NCI-H2029 treated with DMSO at 0.1 percent for 48 hours (cell line): ENCODE results near the gene TBC1D22B.

Experiments
- DNase-seq: peaks from one replicate; lab custom pipeline; 2025; lab: John Stamatoyannopoulos, UW

The TBC1D22B gene

DNA sequence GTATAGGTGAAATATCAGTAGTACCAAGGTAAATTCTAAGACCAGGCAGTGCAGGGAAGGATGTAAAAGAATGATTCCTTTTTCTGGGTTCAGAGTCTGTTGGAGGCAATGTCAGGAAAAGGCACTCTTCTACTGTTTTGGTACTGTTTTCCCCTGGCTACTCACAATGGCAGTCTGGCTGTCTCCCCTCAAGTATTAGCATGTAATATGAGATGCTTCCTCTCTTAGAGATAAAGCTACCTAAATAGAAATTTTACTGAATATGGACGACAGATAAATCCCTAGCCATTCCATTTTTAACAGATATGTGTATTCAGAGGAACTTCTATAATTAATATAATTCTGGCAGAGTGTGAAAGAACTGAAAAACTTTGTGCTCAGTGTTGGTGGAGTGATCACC is 99.7 kb downstream of the TBC1D22B start:
- no peak for DNase-seq

GRCh38 chr6:37357860-37358259 is 100.3 kb downstream of the TBC1D22B start:
- DNase-seq: no peak

GRCh38 chr6:37359039-37359438 is 101.5 kb downstream of the TBC1D22B start:
- DNase-seq: no peak

DNA sequence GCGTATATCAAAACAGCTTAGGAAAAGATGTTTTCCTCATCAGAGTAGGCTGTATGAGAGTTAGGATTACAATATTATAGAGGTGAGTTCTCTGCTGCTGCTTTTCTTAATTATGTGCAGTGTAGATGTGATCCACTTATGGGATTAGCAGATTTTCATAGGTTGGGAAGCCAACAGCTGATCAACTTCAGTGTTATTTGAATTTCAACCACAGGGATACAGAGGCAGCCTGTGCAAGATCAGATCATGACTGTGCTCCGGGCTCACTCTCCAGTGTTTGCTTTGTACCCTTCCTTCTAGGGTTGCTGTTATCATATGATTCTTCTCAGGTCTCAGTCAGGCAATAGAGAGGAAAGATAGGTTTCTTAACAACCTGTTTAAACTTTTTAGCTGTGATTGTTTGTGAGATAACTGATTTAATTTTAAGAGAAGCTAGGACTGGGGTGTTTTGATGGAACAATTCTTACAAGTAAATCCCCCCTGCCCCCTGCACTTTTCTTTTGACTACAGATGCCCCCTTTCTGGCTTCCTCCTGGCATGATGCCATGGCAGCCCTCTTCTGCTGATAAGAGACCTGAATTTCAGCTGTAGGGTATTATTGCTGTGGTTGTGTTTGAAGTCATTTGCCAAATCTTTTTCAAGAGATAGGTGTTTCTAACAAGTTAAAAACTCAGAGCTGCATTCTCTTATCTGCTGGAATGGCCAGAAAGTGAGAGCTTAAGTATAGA is 104.7 kb downstream of the TBC1D22B start:
- DNase-seq: no peak

DNA sequence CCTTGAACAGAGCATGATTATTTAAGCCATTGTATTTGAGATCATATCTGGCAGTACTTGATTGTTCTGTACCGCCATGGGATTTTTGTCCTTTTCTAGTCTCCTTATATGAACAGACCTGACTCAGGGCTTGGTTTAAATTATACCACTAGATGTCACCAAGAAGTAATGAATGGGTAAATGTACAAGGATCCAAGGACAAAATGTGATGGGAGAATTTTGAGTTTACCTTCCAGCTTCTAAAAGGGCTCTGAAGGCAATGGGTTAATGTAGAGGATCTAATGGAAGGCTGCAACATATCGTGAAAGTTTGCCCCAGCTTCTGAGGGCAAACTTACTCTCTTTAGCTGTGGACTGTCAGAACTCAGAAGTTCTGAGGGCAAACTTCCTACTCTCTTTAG is 108.2 kb downstream of the TBC1D22B start:
- DNase-seq: no peak

DNA sequence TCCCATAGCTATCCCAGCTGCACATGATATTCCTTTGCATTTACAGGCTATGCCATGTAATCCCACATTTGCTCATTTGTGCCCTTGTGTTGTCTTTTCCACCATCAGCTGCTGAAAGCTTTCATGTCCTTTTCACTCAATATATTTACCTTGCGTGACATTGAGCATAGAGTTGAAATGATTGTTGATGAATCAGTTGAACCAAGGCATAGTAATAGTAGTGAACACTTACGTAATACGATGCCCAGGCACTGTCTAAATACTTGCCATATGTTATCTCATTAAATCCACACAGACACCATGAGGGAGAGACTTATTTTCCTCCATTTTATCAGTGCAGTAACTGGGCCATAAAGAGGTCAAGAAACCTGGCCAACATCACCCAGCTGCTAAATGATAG is 109.3 kb downstream of the TBC1D22B start:
- DNase-seq: no peak

DNA sequence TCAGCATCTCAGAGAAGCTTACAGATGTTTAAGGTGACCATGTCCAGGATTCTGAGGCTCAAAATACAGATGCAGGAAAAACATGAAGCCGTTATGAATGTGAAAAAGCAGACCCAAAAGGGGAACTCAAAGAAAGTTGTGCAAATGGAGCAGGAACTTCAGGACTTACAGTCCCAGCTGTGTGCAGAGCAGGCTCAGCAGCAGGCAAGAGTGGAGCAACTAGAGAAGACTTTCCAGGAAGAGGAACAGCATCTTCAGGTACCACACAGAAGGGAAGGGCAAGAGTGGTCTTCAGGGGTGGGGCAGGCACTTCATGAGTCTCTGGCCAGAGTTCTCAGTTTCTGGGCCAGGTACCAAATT is 111.4 kb downstream of the TBC1D22B start:
- no peak for DNase-seq

DNA sequence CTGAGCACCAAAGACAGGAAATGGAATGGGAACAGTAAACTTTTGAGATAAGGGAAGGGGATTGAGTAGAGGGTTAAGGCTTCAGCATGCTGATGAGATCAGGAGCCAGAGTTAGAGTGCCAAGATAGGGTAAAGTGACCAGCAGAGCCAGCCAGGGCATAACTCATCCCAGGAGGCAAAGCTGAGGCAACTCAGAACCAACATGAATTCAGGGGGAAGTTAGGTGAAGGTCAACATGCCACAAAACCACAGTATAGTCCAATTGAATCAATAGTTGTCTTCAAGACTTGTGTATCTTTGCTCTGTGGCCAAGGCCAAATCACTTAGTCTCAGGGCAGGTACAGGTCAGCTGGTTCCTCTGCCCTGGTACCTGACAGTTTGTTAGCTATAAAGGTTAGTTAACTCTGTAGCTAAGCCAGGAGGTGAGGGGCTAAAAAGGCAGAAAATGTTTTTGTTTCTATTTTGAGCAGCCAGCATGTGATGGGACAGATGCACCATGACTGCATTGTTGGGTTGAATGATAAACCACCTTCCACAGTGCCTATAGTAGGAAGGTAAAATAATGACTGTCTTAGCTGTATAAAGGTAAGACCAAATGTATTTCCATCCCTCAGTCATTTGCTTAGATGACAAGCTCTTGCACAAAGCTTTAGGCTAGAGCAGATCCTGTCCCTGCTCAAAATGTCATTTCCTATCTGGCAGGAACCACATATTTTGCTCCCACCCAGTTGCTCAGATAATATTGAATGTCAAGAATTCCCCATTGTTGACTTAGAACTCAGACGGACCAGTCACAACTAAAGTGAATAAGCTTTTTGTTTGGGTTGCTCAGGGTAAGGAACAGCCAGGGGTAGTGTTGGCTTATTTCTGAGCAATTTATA is 112.0 kb downstream of the TBC1D22B start:
- no peak for DNase-seq

DNA sequence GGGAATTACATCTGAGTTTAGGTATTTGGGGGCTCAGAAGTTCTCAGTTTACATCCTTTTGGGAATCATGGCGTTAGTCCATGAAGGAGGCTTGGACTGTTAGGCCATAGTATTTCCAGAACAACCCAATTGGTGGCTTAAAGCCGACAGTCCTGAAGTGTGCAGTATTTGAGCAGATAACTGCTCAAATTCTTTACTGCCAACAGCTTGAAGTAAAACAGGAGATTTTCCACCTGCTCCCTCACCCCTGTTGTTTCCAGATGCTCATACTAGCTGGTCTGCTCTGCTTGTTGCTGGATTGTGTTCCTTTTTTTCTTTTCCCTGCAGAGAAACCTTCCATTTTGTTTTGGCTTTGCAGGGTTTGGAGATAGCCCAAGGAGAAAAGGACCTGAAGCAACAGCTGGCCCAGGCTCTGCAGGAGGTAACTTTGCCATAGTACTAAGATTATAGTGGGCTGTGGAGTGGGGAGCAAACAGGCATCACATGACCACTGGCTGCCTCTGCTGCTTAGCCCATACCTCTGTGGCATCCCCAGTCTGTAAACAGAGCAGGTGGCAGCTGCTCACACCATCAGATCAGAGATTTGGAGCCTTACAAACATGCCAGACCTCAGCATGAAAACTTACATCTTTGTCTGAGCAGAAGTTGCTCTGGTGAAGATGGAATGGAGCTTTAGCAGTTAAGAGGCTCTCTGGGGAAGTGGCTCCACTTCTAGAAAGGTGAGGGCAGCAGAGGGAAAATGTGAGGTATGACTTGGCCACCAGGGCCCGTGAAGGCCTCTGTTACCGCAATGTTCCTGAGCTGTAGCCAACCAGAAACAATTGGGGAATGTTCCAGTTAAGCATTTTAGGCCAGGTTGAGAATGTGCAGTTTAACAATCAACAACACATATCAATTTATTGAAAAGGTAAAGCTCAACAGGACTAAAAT is 113.8 kb downstream of the TBC1D22B start:
- no peak for DNase-seq

DNA sequence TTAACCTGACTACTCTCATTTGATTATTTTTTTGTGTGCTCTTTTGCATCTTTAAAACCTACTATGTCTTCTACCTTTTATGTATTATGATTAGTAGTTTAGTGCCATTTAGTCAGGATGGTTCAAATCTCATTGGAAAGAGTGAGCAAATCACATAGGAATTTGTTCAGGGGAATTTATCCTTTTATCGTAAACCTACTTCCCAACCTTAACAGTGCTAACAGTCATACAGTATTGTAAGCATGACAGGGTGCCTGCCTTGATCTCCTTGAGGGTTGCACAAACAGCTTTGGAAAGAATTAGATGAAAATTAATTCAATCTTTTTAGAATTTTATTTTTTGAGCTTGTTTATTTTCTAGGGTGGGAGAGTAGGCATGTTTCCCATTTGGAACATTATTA is 114.5 kb downstream of the TBC1D22B start:
- no peak for DNase-seq

GRCh38 chr6:37373822-37374471 is 116.4 kb downstream of the TBC1D22B start:
- peak; percentile 15 for DNase-seq

DNA sequence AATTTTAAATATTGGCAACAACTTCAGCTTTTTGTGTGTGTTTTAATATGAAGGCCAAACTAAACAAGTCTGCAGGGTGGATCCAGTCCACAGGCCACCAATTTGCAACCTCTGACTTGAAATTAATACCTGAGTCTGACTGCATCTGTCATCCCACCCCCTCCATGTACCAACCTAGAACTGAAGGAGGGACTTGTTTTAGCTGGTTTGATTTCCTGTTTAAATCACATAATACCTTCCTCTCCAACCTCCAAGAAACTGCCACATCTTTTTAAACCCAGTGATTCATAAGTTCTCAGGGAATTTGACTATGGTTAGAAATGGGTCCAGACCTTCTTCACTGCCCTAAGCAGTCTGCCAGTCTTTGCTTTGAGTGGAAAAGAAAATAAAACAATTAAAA is 117.8 kb downstream of the TBC1D22B start:
- no peak for DNase-seq

DNA sequence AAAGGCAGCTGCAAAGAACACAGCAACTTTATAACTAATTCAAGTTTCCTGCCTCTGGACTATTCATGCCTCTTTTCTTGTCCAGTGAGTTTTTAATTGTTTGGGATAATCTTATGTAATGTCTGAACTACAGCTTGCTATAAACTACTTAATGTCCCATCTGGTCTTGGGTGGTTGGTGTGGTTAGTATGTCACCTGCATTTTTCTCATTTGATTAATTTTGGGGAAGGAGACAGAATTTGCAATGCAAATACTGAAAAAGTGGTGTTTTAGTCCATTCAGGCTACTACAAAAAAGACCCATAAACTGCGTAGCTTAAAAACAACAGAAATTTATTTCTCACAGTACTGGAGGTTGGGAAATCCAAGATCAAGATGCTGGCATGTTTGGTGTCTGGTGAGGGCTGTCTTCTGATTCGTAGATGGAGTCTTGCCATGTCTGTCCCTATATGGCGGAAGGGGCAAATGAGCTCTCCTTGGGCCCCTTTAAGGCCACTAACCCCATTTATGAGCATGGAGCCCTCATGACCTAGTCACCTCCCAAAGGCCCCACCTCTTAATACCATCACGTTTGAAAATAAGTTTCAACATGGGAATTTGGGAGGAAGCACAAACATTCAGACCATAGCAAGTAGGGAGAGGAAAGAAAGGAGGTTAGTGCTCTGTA is 118.6 kb downstream of the TBC1D22B start:
- no peak for DNase-seq

GRCh38 chr6:37381579-37381978 is 124.0 kb downstream of the TBC1D22B start:
- DNase-seq: peak; percentile 69
